Measurements from ENCODE around the gene FBN3.
A peak's percentile ranks its signal among the peaks of the same experiment; 100 is the strongest.

Gene FBN3

DNA sequence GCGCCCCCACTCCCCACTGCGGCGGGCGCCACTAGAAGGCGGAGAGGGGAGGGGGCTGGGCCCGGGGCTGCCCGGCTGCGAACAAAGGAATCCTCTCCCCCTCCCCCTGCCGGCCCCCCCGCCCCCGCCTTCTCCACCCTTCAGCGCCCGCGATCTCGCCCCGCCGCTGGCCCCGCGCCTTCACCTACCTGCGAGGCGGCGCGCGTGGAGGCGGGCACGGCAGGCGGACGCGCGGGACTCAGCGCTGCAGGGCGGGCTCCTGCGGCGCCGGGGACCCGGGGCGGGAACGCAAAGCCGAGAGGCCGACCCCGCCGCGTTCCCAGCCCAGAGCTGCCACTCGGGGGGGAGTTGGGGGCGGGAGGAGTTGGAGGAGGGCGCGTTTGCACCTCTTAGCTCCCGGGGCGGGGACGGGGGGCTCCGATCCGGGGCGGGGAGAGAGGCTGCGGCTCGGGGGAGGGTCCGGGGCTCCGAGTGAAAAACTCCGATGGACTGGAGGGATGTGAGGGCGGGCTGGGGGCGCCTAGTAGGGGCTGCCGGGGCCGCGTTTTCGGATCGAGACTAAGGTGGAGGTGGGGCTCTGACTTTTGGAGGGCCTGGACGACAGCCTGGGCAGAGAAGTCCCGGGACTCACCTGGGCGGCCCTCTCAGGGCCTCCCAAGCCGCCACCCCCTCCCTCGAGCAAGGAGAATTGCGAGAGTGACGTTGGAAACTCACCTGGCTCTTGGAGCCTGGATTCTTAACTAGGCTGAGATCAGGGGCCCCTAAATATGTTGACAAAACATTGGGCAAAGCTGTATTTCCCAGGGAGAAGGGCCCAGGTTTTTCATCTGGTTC, at the start of gene FBN3:
TSS of gene FBN3 (minus strand) at position 332 of the 834 bp plus-strand sequence. CDS start 2,112 bp downstream, outside the sequence.
- H3K36me3 ChIP-seq (ENCODE audit: control insufficient read depth, insufficient read depth, low read length): no peaks in the 10 kb centered on the region
- DNase-seq (ENCODE audit: extremely low read depth, insufficient read length): no peak
- no peak within 1 kb of the TSS for H3K4me3 ChIP-seq (replicated peaks; ENCODE audit: low read depth, low read length)
- H3K27me3 ChIP-seq (replicated peaks; ENCODE audit: control insufficient read depth, insufficient read depth, low read length): peaks cover 2% of the 10 kb centered on the region; the same call in 1 of the 2 replicates
- TF ChIP-seq, protein P1, sequence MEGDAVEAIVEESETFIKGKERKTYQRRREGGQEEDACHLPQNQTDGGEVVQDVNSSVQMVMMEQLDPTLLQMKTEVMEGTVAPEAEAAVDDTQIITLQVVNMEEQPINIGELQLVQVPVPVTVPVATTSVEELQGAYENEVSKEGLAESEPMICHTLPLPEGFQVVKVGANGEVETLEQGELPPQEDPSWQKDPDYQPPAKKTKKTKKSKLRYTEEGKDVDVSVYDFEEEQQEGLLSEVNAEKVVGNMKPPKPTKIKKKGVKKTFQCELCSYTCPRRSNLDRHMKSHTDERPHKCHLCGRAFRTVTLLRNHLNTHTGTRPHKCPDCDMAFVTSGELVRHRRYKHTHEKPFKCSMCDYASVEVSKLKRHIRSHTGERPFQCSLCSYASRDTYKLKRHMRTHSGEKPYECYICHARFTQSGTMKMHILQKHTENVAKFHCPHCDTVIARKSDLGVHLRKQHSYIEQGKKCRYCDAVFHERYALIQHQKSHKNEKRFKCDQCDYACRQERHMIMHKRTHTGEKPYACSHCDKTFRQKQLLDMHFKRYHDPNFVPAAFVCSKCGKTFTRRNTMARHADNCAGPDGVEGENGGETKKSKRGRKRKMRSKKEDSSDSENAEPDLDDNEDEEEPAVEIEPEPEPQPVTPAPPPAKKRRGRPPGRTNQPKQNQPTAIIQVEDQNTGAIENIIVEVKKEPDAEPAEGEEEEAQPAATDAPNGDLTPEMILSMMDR (IDR thresholded peaks at IDR 0.05; ENCODE audit: insufficient read depth, low read length, poor library complexity, severe bottlenecking): no peak

DNA sequence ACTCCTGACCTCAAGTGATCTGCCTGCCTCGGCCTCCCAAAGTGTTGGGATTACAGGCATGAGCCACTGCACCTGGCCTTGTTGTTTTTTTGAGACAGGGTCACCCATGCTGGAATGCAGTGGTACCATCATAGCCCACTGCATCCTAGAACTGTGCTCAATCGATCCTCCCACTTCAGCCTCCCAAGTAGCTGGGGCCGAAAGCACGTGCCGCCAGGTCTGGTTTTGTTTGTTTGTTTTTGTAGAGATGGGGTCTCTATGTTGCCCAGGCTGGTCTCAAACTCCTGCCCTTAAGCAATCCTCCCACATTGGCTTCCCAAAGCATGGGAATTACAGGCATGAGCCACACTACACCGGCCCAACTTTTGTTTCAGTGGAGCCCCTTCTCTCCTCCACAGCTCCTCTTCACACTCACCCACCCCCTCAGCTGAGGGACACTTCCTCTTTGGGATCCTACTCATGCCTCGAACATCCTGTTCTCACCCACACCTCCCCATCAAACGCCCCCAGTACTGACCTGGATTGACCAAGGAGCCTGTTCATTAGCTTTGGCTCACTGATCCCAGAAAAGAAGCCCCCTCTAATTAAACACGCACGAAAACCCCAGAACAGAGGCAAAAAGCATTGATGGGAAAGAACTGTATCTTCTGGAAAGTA, 47.0 kb upstream of the FBN3 start:
- TF ChIP-seq, protein P1 (IDR thresholded peaks at IDR 0.05; ENCODE audit: insufficient read depth, low read length, poor library complexity, severe bottlenecking): no peak
- Histone ChIP-seq H3K4me3 (replicated peaks; ENCODE audit: low read depth, low read length) (no peak overlapping the region), H3K27me3 (replicated peaks; ENCODE audit: control insufficient read depth, insufficient read depth, low read length) (no peaks in the 10 kb centered on the region), H3K36me3 (ENCODE audit: control insufficient read depth, insufficient read depth, low read length) (no peaks in the 10 kb centered on the region)
- no peak for DNase-seq (ENCODE audit: extremely low read depth, insufficient read length)

DNA sequence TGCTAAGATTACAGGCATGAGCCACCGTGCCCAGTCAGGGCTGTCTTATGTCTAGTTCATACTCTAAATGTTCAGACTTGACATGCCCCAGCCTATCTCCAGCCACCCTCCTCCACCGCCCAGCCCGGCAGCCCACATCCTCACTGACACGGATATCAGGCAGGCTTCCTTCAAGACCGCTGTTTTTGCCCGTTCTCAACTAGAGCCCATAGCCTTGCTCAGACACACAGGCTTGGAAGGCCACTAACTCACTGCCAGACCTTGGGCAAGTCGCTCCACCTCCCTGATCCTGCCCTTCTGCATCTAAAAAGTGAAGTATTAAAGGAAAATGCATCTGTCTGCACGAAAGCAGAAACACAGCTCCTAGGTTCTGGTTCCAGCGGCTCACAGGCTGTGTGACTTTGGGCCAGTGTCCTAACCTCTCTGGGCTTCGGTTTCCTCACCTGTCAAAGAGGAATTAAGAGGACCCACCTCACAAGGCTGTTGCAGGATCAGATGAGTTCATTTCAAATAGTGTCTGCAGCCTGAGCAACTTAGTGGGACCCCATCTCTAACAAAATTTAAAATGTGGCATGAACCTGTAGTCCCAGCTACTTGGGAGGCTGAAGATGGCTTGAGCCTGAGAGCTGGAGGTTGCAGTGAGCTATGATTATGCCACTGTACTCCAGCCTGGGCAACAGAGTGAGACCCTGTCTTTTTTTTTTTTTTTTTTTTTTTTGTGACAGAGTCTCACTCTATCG, 45.3 kb upstream of the FBN3 start:
- Histone ChIP-seq H3K4me3 (replicated peaks; ENCODE audit: low read depth, low read length) (peak overlapping the region; percentile 18), H3K27me3 (replicated peaks; ENCODE audit: control insufficient read depth, insufficient read depth, low read length) (no peaks in the 10 kb centered on the region), H3K36me3 (ENCODE audit: control insufficient read depth, insufficient read depth, low read length) (no peaks in the 10 kb centered on the region)
- peak; percentile 79 for DNase-seq (ENCODE audit: extremely low read depth, insufficient read length)
- TF ChIP-seq, protein P1 (IDR thresholded peaks at IDR 0.05; ENCODE audit: insufficient read depth, low read length, poor library complexity, severe bottlenecking): no peak

DNA sequence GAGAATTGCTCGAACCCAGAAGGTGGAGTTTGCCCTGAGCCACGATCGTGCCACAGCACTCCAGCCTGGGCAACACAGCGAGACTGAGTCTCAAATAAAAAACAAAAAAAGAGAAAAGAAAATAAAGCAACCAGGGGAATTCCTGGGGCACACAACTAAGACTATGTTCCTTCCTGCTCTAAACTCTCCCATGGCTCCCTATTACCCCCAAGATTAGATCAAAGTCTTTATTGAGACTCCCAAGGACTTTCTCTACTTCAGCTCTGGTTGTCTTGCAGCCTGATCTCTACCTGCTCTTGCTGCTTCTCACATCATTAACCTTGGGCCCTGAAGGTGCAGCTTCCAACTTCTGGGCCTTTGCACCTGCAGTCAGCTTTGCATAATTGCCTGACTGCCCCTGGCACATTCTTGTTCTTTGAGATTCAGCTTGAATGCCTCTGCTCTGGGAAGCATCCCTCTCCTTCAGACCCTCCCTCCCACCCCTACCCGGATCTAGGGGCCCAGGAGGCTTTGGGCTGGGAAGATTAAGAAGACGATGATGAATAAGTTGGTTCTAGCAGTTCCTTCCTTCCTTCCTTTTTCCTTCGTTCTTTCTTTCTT, 42.9 kb upstream of the FBN3 start:
- Histone ChIP-seq H3K27me3 (replicated peaks; ENCODE audit: control insufficient read depth, insufficient read depth, low read length) (no peaks in the 10 kb centered on the region), H3K4me3 (replicated peaks; ENCODE audit: low read depth, low read length) (no peak overlapping the region), H3K36me3 (ENCODE audit: control insufficient read depth, insufficient read depth, low read length) (no peaks in the 10 kb centered on the region)
- DNase-seq (ENCODE audit: extremely low read depth, insufficient read length): no peak
- TF ChIP-seq, protein P1 (IDR thresholded peaks at IDR 0.05; ENCODE audit: insufficient read depth, low read length, poor library complexity, severe bottlenecking): no peak

DNA sequence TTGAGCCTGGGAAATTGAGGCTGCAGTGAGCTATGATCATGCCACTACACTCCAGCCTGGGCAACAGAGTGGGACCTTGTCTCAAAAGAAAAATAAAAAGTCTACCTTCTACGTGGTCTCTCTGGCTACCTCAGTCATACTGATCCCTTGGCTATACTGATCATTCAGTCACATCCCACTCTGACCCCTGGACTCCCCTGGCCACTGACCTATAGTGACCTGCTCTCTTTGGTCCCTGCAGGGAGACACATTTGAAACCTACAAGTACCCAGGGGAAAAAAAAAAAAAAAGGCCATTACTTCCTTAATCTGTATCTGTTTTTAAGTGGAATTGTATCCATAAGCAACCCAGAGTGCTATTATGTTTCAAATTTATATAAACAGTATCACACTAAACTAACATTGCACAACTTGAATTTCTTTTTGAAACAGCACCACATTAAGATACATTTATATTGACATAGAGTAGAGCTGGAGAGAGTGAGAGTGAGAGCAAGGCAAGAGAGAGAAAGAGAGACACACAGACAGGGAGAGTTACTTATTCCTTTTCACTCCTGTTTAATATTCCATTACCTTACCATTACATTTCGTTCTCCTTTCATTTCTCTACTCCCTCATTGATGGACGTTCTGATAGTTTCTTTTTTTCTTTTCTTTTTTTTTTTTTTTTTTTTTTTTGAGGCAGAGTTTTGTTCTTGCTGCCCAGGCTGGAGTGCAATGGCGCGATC, 36.1 kb upstream of the FBN3 start:
- TF ChIP-seq, protein P1 (IDR thresholded peaks at IDR 0.05; ENCODE audit: insufficient read depth, low read length, poor library complexity, severe bottlenecking): no peak
- DNase-seq (ENCODE audit: extremely low read depth, insufficient read length): no peak
- Histone ChIP-seq H3K27me3 (replicated peaks; ENCODE audit: control insufficient read depth, insufficient read depth, low read length) (no peaks in the 10 kb centered on the region), H3K4me3 (replicated peaks; ENCODE audit: low read depth, low read length) (no peak overlapping the region), H3K36me3 (ENCODE audit: control insufficient read depth, insufficient read depth, low read length) (no peaks in the 10 kb centered on the region)

Measured in GM06990 (cell line).